HCT116 (cell line): ENCODE measurements around the gene VAPA.

Experiments
- CTCF ChIP-seq, 3 experiments: fragments of 200-600 bp in 1 of 3; sonication (generic) in 1 of 3; IDR thresholded peaks in 2 of 3; conservative IDR thresholded peaks in 1 of 3; 2 replicates each; pipeline ENCODE4 v1.5.1; 2012 to 2017; ENCODE audit warnings: low read depth in 2 of 3, low read length in 2 of 3, antibody characterized with exemption in 1 of 3, borderline replicate concordance in 1 of 3, control low read depth in 1 of 3, mild to moderate bottlenecking in 1 of 3, mixed read lengths in 1 of 3, mixed run types in 1 of 3, moderate library complexity in 1 of 3; ENCODE audit not compliant: insufficient read depth in 1 of 3
- EZH2 ChIP-seq: fragments of 200-600 bp; sonication (generic); IDR thresholded peaks from 2 replicates; pipeline ENCODE4 v1.6.1; 2017; ENCODE audit warnings: antibody characterized with exemption, mixed run types
- EZH2phosphoT487 ChIP-seq: fragments of 200-600 bp; IDR thresholded peaks from 2 replicates; pipeline ENCODE4 v1.6.1; 2018; ENCODE audit warnings: antibody characterized with exemption, borderline replicate concordance
- POLR2A ChIP-seq: IDR thresholded peaks from 2 replicates; pipeline ENCODE4 v1.7.0; 2011; ENCODE audit warnings: borderline replicate concordance; ENCODE audit not compliant: insufficient read depth, insufficient read length; ENCODE audit errors: extremely low read depth
- POLR2AphosphoS5 ChIP-seq: IDR thresholded peaks from 2 replicates; pipeline ENCODE4 v1.6.1; 2011; ENCODE audit warnings: mild to moderate bottlenecking, low read depth, low read length, moderate library complexity
- REST ChIP-seq: IDR thresholded peaks from 2 replicates; pipeline ENCODE4 v1.6.1; 2012; ENCODE audit warnings: low read depth
- SP1 ChIP-seq: IDR thresholded peaks from 2 replicates; pipeline ENCODE4 v1.6.1; 2012; ENCODE audit warnings: low read depth
- YY1 ChIP-seq: IDR thresholded peaks from 2 replicates; pipeline ENCODE4 v1.6.1; 2011; ENCODE audit warnings: low read length, low read depth, moderate library complexity, mild to moderate bottlenecking; ENCODE audit not compliant: insufficient replicate concordance; ENCODE audit errors: extremely low read depth
- ZNF274 ChIP-seq: fragments of 200-500 bp; sonication (Bioruptor generic); IDR thresholded peaks from 2 replicates; pipeline ENCODE4 v1.6.1; 2014; ENCODE audit warnings: mild to moderate bottlenecking, low read depth, low read length, inconsistent platforms

GRCh38 chr18:9952633-9953416 lies 39.0 kb downstream of the VAPA start:
- TF ChIP-seq CTCF (IDR thresholded peaks at IDR 0.05 in 2 of 3, conservative IDR thresholded peaks at IDR 0.05 in 1 of 3; ENCODE audit: borderline replicate concordance in 1 of 3, insufficient read depth in 1 of 3, low read depth in 2 of 3, low read length in 2 of 3) (no peak), POLR2A (no peak), YY1 (no peak), ZNF274 (no peak), EZH2 (no peak), POLR2AphosphoS5 (no peak), REST (no peak), EZH2phosphoT487 (no peak), SP1 (no peak)
